Measurements from ENCODE around the gene THAP7. TPM values are rescaled to one million over a fixed set of nuclear protein-coding genes. Genes with fewer than 3 reads are reported as not detected.

The THAP7 gene
- total RNA-seq, 1 donor from 2014 or later, result 24.3 TPM

GRCh38 chr22:20978419-20978818 is 23.5 kb downstream of the THAP7 start:
- ATAC-seq (no peak), DNase-seq (no peak)
- Histone ChIP-seq H3K27ac (no peak overlapping the region), H3K36me3 (no peaks in the 10 kb centered on the region), H3K27me3 (ENCODE audit: low read depth) (no peaks in the 10 kb centered on the region), H3K4me3 (no peak overlapping the region), H3K4me1 (peaks cover 33% of the 10 kb centered on the region), H3K9me3 (peaks cover 4% of the 10 kb centered on the region)
- no peak for TF ChIP-seq CTCF (IDR thresholded peaks at IDR 0.05)
- intact Hi-C loops (cut with DNase I), result no loop called here

- no peak overlapping the region for H3K4me3 ChIP-seq
- no peak overlapping the region for H3K27ac ChIP-seq
- intact Hi-C loops (cut with DNase I), result no loop called here
- TF ChIP-seq CTCF (IDR thresholded peaks at IDR 0.05), result no peak
- H3K27me3 ChIP-seq (ENCODE audit: low read depth), result no peaks in the 10 kb centered on the region
- ATAC-seq, result no peak
- no peaks in the 10 kb centered on the region for H3K36me3 ChIP-seq
- peaks cover 4% of the 10 kb centered on the region for H3K9me3 ChIP-seq
- H3K4me1 ChIP-seq, result peaks cover 25% of the 10 kb centered on the region
- no peak for DNase-seq
These were observed 24.3 kb downstream of the THAP7 start for GRCh38 chr22:20977516-20978170.

- no peak for TF ChIP-seq CTCF (IDR thresholded peaks at IDR 0.05)
- Histone ChIP-seq H3K9me3 (peaks cover 4% of the 10 kb centered on the region), H3K4me1 (peaks cover 24% of the 10 kb centered on the region), H3K36me3 (no peaks in the 10 kb centered on the region), H3K27ac (no peak overlapping the region), H3K4me3 (no peak overlapping the region), H3K27me3 (ENCODE audit: low read depth) (no peaks in the 10 kb centered on the region)
- ATAC-seq, result no peak
- no peak for DNase-seq
- intact Hi-C loops (cut with DNase I), result no loop called here
These were observed 24.9 kb downstream of the THAP7 start for GRCh38 chr22:20977019-20977418.

- Histone ChIP-seq H3K9me3 (peaks cover 4% of the 10 kb centered on the region), H3K27me3 (ENCODE audit: low read depth) (no peaks in the 10 kb centered on the region), H3K27ac (no peak overlapping the region), H3K4me3 (no peak overlapping the region), H3K4me1 (peaks cover 21% of the 10 kb centered on the region), H3K36me3 (no peaks in the 10 kb centered on the region)
- no peak for DNase-seq
- intact Hi-C loops (cut with DNase I), result no loop called here
- no peak for ATAC-seq
- TF ChIP-seq CTCF (IDR thresholded peaks at IDR 0.05), result no peak
These were observed 25.5 kb downstream of the THAP7 start for GRCh38 chr22:20976291-20976877.

GRCh38 chr22:20975541-20976290 is 26.2 kb downstream of the THAP7 start:
- ATAC-seq (no peak), DNase-seq (no peak)
- H3K4me1 ChIP-seq, result peaks cover 15% of the 10 kb centered on the region
- H3K4me3 ChIP-seq, result no peak overlapping the region
- no peak overlapping the region for H3K27ac ChIP-seq
- no peaks in the 10 kb centered on the region for H3K27me3 ChIP-seq (ENCODE audit: low read depth)
- H3K9me3 ChIP-seq, result peaks cover 4% of the 10 kb centered on the region
- TF ChIP-seq CTCF (IDR thresholded peaks at IDR 0.05), result no peak
- intact Hi-C loops (cut with DNase I), result no loop called here
- no peaks in the 10 kb centered on the region for H3K36me3 ChIP-seq

All from lower lobe of right lung (tissue), 2 donors.